Mononuclear cell (primary cell): ENCODE results near the gene ICE2. TPM values are rescaled to one million over a fixed set of nuclear protein-coding genes. Genes with fewer than 3 reads are reported as not detected.
"Not testable (repeated sequence)": the region's sequence is repeated elsewhere in the genome, so short reads cannot be mapped to it uniquely, and the experiment has no call there.

Source experiments
- H3K27me3 ChIP-seq: 2 replicates; pipeline ENCODE4 v1.6.0; 2011; ENCODE audit warnings: low read length, control low read depth; ENCODE audit not compliant: insufficient read depth
- H3K4me1 ChIP-seq: 2 replicates; pipeline ENCODE4 v1.5.1; 2011; ENCODE audit warnings: mild to moderate bottlenecking, low read length, control low read depth; ENCODE audit not compliant: insufficient read depth
- H3K4me3 ChIP-seq: 2 replicates; pipeline ENCODE4 v1.5.1; 2011; ENCODE audit warnings: mild to moderate bottlenecking, low read length, moderate library complexity
- H3K9me3 ChIP-seq: 2 replicates; pipeline ENCODE4 v1.5.1; 2011; ENCODE audit warnings: low read depth, mild to moderate bottlenecking, control low read depth, low read length
- total RNA-seq: library from RNA; depleted of rRNA; stranded (reverse); fragments of >200 nt; gene quantifications from one replicate; pipeline ENCODE4 v1.2.3, GENCODE V29; 2012

ICE2 gene
- total RNA-seq, 1 donor, result 27.1 TPM

DNA sequence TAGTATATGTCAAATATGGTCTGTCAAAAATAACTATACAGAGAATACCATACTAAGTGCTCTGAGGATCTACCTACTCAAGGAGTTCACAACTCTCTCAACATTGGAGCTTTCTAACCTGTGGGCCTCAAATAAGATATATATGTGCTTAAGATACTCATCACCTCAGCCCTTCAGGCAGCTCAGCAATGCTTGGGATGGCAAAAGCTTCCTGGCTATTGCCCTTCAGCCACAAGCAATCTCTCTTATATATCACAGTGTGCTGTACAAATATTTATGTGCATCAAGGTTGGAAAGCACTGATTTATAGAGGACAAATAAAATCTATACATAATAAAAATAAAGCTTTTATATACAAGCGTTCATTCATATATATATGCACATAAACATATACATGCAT lies 40.3 kb downstream of the ICE2 start:
- no peak overlapping the region for H3K4me3 ChIP-seq
- no peaks in the 10 kb centered on the region for H3K27me3 ChIP-seq
- H3K4me1 ChIP-seq, result no peaks in the 10 kb centered on the region
- no peaks in the 10 kb centered on the region for H3K9me3 ChIP-seq

- peaks cover 8% of the 10 kb centered on the region for H3K4me1 ChIP-seq
- H3K27me3 ChIP-seq, result no peaks in the 10 kb centered on the region
These were observed 50.0 kb downstream of the ICE2 start for GRCh38 chr15:60428935-60429334.

GRCh38 chr15:60426870-60427508 lies 52.0 kb downstream of the ICE2 start:
- Histone ChIP-seq H3K4me3 (no peak overlapping the region), H3K9me3 (no peaks in the 10 kb centered on the region), H3K4me1 (peaks cover 8% of the 10 kb centered on the region), H3K27me3 (no peaks in the 10 kb centered on the region)

More at GRCh38 chr15:60428935-60429334, 50.0 kb downstream of the ICE2 start:
- H3K9me3 ChIP-seq, result no peaks in the 10 kb centered on the region
- no peak overlapping the region for H3K4me3 ChIP-seq

DNA sequence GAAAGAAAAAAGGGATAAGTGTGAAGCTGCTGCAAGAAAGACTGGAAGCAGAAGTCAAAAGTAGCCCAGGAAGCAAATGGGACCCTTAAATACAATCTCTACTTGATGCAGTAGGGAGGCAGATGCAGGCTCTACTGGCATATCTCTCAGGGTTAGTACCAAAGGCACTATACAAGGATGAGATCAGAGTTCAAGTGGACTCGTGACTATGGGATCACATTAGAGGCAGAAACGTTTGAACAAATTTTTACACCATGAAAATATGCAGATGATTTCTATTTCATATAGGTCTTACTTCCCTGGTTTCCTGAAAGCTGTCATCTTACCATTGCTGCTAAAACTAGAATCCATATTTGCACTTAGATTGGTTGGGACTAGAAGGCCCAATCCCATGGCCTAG lies 53.5 kb downstream of the ICE2 start:
- H3K27me3 ChIP-seq, result no peaks in the 10 kb centered on the region
- peaks cover 8% of the 10 kb centered on the region for H3K4me1 ChIP-seq
- no peak overlapping the region for H3K4me3 ChIP-seq
- no peaks in the 10 kb centered on the region for H3K9me3 ChIP-seq

DNA sequence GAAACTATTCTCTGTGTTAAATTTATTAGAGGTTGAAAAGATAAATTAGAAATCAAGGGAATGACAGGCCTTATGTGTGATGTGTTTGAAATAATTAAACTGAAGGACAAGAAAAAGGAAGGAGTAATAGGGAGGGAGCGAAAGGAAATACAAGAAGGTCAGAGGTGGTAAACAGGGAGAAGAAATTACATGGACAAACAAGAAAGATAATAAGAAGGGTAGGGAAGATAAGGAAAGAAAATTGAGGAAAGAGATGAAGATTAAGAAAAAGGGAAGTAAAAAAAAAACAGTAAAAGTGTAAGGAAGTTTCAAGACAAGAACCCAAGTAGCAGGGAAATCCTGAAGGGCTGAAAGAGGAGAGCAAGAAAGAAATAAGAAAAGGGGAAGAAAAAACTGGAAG lies 54.9 kb downstream of the ICE2 start:
- H3K9me3 ChIP-seq, result no peaks in the 10 kb centered on the region
- H3K27me3 ChIP-seq, result no peaks in the 10 kb centered on the region
- H3K4me3 ChIP-seq, result no peak overlapping the region
- peaks cover 8% of the 10 kb centered on the region for H3K4me1 ChIP-seq

DNA sequence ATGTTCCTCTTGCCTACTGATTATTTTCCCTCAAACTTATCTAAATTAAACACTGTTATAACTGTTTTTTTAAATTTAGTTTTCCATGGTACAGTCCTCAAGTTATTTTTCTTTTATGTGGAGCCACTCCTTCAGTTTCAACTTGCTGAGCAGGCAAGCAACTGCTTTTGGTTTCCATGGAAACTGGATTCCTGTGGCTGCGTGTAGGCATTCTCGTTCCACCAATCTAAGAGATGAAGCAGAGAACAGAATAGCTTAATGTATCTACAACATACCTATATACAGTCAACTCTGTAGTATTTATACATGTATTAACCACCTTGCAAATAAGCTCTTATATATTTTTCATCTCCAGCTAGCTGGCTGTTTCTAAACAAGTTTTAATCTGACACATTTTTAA lies 55.4 kb downstream of the ICE2 start:
- no peaks in the 10 kb centered on the region for H3K27me3 ChIP-seq
- peaks cover 8% of the 10 kb centered on the region for H3K4me1 ChIP-seq
- no peaks in the 10 kb centered on the region for H3K9me3 ChIP-seq
- H3K4me3 ChIP-seq, result no peak overlapping the region

- Histone ChIP-seq H3K4me1 (peaks cover 8% of the 10 kb centered on the region), H3K4me3 (no peak overlapping the region)
These were observed 57.4 kb downstream of the ICE2 start for GRCh38 chr15:60421544-60421943.

GRCh38 chr15:60420203-60420716 lies 58.7 kb downstream of the ICE2 start:
- H3K4me1 ChIP-seq, result peaks cover 8% of the 10 kb centered on the region
- H3K27me3 ChIP-seq, result no peaks in the 10 kb centered on the region
- H3K9me3 ChIP-seq, result no peaks in the 10 kb centered on the region
- H3K4me3 ChIP-seq, result no peak overlapping the region

More at GRCh38 chr15:60421544-60421943, 57.4 kb downstream of the ICE2 start:
- Histone ChIP-seq H3K27me3 (no peaks in the 10 kb centered on the region), H3K9me3 (no peaks in the 10 kb centered on the region)

GRCh38 chr15:60419753-60420152 lies 59.2 kb downstream of the ICE2 start:
- no peaks in the 10 kb centered on the region for H3K9me3 ChIP-seq
- no peaks in the 10 kb centered on the region for H3K27me3 ChIP-seq
- H3K4me3 ChIP-seq, result no peak overlapping the region
- H3K4me1 ChIP-seq, result peaks cover 7% of the 10 kb centered on the region

DNA sequence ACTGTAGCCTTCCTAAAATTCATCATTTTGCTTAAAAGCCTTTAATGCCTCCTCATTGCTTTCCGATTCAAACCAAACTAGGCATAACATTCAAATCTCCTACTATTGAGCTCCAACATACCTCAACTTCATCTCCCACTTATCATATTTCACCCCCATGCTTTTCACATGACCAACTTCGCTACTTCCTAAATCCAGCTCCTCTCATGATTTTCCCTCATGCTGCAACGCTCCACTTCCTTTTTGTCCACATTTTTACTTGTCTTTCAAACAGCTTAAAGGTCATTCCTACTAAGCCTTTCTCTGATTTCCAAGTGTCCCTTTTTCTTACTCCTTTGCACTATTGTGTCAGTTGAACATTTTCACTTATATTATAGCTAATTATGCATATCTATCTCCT lies 60.8 kb downstream of the ICE2 start:
- no peaks in the 10 kb centered on the region for H3K27me3 ChIP-seq
- no peaks in the 10 kb centered on the region for H3K9me3 ChIP-seq
- H3K4me1 ChIP-seq, result no peaks in the 10 kb centered on the region
- no peak overlapping the region for H3K4me3 ChIP-seq

GRCh38 chr15:60417112-60417511 lies 61.8 kb downstream of the ICE2 start:
- H3K4me3 ChIP-seq, result no peak overlapping the region
- no peaks in the 10 kb centered on the region for H3K27me3 ChIP-seq

DNA sequence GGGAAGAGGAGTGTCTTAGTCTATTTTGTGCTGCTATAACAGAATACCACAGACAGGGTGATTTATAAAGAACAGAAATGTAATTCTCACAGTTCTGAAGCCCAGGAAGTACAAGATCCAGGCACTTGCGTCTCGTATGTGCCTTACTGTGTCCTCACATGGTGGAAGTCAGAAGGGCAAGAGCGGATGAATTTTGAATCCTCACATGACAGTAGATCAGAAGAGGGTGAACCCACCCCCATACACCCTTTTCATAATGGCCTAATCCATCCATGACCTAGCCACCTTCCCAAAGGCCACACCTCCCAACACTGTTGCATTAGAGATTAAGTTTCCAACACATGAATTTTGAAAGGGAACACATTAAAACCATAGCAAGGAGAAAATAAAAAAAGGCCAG lies 62.5 kb downstream of the ICE2 start:
- Histone ChIP-seq H3K4me3 (no peak overlapping the region), H3K27me3 (no peaks in the 10 kb centered on the region), H3K9me3 (no peaks in the 10 kb centered on the region), H3K4me1 (no peaks in the 10 kb centered on the region)

More at GRCh38 chr15:60417112-60417511, 61.8 kb downstream of the ICE2 start:
- Histone ChIP-seq H3K9me3 (no peaks in the 10 kb centered on the region), H3K4me1 (no peaks in the 10 kb centered on the region)

DNA sequence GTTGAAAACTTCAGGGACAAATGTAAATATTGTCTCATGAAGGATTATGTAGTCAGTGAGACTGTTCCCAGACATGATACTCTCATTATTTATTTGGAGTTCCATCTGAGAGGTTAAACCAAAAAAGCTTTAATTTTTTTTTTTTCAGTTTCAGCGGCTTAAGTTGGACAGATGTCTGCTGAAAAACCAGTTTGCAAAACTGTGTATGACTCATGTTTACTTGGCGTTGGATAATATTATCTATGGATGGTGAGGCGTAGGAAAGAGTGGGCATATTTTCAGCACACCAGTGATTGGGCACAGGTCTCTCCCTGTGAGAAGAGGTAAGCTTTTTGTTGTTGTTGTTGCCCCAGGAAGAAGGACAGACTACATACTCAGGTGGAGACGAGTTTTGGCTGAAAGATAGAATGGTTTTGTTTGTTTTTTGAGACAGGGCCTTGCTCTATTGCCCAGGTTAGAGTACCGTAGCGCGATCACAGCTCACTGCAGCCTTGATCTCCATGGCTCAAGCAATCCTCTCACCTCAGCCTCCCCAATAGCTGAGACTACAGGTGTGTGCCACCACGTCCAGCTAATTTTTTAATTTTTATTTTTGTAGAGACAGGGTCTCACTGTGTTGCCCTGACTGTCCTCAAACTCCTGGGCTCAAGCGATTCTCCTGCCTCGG lies 64.8 kb downstream of the ICE2 start:
- H3K4me1 ChIP-seq, result peaks cover 11% of the 10 kb centered on the region
- no peaks in the 10 kb centered on the region for H3K27me3 ChIP-seq
- no peaks in the 10 kb centered on the region for H3K9me3 ChIP-seq
- no peak overlapping the region for H3K4me3 ChIP-seq

DNA sequence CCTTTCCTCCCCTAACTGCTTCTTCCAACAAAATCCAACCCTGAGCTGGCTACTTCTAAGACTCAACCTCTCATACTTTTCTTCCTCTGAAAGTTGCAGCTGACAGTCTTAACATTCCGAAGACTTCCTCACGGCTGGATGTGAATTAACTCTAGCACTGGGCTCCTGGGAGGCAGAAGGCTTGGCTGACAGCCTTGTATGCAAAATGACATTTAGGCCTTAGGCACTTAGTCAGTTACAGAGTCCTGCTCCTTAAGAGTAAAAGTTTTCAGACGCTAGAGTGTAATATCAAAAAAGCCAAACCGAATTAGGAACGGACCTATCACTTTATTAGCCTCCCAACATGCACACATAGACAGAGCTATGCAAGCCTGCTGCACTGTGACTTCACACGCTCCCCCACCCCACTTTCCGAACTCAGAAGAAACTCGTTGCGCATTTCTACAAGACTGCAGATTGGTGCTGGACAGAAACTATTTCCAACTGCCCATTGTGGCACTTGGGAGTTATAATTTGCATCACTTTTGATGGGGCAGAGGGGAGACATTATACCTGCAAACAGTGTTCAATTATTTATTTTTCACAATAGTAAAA lies 65.6 kb downstream of the ICE2 start:
- H3K9me3 ChIP-seq, result no peaks in the 10 kb centered on the region
- H3K4me3 ChIP-seq, result no peak overlapping the region
- H3K27me3 ChIP-seq, result no peaks in the 10 kb centered on the region
- peaks cover 18% of the 10 kb centered on the region for H3K4me1 ChIP-seq

GRCh38 chr15:60412807-60413206 lies 66.1 kb downstream of the ICE2 start:
- peaks cover 24% of the 10 kb centered on the region for H3K4me1 ChIP-seq
- H3K9me3 ChIP-seq, H3K27me3 ChIP-seq, H3K4me3 ChIP-seq: not testable (repeated sequence)
